UCSD-AML1 (cell line): ENCODE data around the gene VPS33B.
"Not testable (repeated sequence)": the region's sequence is repeated elsewhere in the genome, so short reads cannot be mapped to it uniquely, and the experiment has no call there.

Source experiments
- DNase-seq: peaks from one replicate; lab custom pipeline; 2025; ENCODE audit not compliant: unreplicated experiment; lab: John Stamatoyannopoulos, UW

The VPS33B gene

GRCh38 chr15:91032919-91033803 lies 10.8 kb upstream of the VPS33B start:
- DNase-seq = peak; percentile 53

DNA sequence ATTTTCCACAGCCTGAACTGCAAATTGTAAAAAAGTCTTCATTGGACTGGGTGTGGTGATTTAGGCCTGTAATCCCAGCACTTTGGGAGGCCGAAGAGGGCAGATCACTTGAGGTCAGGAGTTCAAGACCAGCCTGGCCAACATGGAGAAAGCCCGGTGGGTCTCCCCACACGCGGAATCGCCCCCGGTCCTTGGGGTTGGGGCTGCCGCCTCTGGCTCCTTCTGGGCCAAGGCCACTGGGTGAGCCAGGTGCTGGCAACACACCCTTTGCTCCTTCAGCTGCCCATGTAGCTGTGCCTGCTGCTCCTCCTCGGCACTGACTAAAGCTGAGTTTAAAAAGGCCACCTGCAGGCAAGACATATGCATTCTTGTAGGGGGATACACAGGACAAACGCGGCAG lies 9.4 kb upstream of the VPS33B start:
- no peak for DNase-seq

DNA sequence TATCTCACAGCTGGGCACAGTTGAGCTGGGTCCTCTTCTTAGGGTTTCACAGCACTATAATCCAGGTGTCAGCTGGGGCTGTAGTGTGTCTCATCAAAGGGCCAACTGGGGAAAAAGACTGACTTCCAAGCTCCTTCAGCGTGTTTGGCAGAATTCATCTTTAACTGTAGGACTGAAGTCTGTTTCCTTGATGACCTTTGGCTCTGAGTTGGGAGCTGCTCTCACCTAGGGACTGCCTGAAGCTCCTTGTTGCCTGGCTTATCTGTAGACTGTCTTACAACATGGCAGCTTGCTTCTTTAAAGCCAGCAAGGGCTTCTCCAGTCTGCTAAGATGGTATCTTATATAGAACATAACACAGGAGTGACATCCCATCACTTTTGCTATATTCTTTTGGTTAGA lies 5.3 kb upstream of the VPS33B start:
- no peak for DNase-seq

DNA sequence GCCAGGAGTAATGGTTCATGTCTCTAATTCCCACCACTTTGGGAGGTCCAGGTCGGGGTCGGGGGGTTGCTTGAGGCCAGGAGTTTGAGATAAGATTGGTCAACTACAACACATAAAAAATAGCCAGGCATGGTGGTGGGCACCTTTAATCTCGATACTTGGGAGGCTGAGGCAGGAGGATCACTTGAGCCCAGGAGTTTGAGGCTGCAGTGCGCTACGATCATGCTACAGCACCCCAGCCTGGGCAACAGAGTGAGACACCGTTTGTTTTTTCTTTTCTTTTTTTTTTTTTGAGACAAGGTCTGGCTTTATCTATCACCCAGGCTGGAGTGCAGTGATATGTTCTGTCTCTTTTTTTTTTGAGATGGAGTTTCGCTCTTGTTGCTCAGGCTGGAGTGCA lies 1.3 kb upstream of the VPS33B start:
- DNase-seq = no peak

GRCh38 chr15:91022832-91023129 lies 387 bp upstream of the VPS33B start:
- DNase-seq = no peak

GRCh38 chr15:91021516-91022074 lies 799 bp downstream of the VPS33B start:
- DNase-seq = no peak

DNA sequence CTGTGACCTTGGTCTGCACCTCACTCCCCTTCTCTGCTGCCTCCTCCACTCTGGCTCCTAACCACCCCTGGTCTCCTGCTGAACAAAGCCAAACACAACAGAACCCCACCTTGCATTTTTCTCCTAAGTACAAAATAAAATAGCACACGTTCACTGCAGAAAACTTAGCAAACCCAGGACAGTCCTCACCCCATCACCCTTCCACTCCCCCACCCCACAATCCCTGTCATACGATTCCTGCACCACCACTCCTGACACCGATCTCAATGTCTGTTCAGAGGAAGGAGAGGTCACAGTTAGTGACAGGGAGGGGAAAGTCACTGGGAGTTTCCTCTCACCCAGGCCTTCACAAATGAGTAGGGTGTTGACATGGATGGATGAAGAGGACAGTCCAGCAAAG lies 4.2 kb downstream of the VPS33B start:
- no peak for DNase-seq

DNA sequence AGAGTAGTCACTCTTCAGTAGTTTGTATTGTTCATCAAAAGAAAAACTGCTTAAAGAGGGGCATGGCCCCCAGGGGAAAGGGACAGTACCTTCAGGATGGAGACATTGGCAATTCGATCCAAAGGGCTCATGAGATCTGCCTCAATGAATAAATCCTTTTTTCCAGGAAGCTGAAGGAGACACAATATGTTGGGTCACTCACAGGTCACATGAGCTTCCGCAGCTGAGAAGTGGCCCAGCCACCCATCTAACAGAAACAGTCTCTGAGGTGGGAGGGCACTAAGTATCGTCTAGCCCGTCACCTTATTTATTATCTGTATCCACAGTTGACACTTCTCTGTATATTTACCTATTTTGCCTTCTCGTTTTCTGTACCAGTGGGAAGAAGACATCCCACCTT lies 4.7 kb downstream of the VPS33B start:
- no peak for DNase-seq

DNA sequence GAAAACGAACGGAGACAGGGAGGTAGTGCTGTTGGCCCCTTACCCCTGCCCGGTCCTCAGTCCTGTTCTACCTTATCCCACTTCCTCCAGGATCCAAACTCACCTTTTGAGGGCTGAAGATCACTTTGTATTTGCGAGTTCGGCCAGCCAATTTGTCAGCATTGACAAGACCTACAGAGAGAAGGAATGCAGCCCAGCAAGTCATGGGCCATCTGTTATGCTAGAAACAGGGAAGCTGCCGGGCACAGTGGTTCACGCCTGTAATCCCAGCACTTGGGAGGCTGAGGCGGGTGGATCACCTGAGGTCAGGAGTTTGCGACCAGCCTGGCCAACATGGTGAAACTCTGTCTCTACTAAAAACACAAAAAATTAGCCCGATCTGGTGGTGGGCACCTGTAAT lies 8.7 kb downstream of the VPS33B start:
- not testable (repeated sequence) for DNase-seq

GRCh38 chr15:91007266-91007665 lies 15.1 kb downstream of the VPS33B start:
- no peak for DNase-seq

DNA sequence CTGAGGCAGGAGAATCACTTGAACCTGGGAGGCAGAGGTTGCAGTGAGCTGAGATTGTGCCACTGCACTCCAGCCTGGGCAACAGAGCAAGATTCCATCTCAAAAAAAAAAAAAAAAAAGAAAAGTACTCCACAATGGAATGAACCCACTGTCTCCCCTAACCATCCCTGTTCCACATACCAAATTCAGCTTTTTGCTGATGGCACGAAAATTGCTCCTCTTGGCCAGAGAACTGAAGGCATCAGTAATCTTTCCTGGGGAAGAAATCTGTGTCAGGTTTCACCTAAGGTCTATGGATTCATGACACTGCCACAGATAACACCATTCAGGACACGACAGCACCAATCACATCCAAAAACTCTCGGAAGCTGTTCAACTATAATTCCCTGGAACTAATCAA lies 21.2 kb downstream of the VPS33B start:
- DNase-seq = no peak

- no peak for DNase-seq
Observed at GRCh38 chr15:90998737-90999136, 23.7 kb downstream of the VPS33B start.

- peak; percentile 98 for DNase-seq
Observed at GRCh38 chr15:90994417-90995311, 27.7 kb downstream of the VPS33B start, which contains the start of gene PRC1. Gene PRC1, minus strand, starts transcription at chr15:90994535. Its CDS starts 118 bp downstream, at chr15:90994417.

GRCh38 chr15:90994059-90994416 lies 28.4 kb downstream of the VPS33B start:
- DNase-seq = no peak

- DNase-seq = no peak
Observed at GRCh38 chr15:90991587-90992285, 30.7 kb downstream of the VPS33B start.

DNA sequence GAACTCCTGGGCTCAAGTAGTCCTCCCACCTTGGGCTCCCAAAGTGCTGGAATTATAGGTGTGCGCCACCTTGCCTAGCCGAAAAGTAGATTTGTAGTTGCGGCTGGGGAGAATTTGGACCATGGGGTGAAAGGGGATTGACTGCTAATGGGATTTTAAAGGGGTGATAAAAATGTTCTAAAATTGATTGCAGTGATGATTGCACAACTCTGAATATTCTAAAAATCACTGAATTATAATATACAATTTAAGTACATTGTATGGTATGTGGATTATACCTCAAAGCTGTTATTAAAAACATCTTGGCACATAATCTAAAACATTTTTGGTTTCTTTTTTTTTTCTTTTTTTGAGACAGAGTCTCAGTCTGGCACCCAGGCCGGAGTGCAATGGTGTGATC lies 31.9 kb downstream of the VPS33B start:
- DNase-seq = no peak

DNA sequence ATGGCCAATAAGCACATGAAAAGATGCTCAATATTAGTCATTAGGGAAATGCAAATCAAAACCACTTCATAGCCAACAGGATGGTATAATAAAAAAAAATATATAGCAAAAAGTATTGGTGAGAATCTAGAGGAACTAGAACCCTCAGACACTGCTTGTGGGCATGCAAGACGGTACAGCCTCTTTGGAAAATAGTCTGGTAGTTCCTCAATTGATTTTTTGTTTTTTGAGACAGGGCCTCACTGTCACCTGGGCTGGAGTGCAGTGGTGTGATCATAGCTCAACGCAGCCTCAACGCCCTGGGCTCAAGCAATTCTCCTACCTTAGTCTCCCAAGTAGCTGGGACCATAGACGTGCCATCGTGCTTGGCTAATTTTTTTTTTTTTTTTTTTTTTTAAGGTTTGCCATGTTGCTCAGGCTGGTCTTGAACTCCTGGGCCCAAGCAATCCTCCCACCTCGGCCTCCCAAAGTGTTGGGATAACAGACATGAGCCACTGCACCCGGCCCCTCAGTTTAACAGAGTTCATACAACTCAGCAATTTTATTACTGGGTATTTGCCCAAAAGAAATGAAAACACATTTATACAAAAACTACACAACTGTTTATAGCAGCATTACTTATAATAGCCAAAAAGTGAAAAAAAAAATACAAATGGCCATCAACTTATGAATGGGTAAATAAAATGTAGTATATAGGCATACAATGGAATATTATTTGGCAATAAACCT lies 33.2 kb downstream of the VPS33B start:
- no peak for DNase-seq

- peak; percentile 45 for DNase-seq
Observed at GRCh38 chr15:90988296-90988695, 34.1 kb downstream of the VPS33B start.

DNA sequence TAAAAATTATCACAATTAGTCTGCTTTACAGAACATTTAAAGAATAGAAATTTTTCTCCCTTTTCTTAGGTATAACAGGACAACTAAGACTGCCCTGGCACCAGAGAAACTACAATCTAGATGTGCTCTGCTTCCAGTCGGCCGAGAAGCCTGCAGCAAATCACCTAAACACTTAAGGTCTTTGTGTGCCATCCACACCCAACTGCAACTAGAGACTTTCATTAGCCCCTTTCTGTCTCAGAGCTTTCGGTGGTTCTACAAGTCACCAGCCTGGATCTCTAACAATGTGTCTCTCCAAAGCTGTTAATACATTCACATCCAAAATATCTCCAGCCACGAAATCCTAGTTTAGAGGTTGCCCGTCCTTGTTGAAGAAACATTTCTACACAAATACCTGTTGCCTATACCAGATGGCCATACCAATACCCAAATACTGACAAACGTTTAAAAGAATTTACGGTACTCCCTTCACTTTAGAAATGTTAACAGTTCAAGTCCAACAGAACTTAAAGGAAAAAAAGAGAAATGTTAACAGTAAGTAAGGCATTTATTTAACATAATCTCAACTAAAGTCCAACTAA lies 34.7 kb downstream of the VPS33B start:
- DNase-seq = no peak

DNA sequence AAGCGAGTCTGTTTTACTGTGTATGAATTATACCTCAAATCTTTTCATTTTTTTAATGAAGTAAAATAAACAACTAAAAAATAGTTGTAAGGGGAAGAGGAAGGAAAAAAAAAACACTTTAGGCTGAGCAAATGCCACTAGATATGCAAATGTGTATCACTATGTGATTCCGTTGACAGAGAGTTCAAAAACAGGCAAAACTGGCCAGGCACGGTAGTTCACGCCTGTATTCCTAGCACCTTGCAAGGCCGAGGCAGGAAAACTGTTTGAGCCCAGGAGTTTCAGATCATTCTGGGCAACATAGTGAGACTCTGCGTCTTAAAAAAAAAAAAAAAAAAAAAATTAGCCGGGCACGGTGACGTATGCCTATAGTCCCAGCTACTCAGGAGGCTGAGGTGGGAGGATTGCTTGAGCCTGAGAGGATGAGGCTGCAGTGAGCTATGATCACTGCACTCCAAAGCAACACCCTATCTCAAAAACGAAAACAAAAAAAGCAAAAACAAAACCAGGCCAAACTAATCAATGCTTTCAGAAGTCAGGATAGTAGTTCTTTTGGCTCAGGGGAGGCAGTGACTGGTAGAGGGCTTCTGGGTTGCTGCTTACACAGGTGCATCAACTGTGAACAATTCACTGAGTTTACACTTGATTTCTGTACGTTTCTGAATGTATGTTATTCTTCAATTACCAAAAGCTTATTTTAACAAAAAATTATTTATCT lies 35.4 kb downstream of the VPS33B start:
- no peak for DNase-seq
